HG03159 (cell line): ENCODE data around the gene NME8.
A peak's percentile ranks its signal among the peaks of the same experiment; 100 is the strongest.
"Not testable (repeated sequence)": the region's sequence is repeated elsewhere in the genome, so short reads cannot be mapped to it uniquely, and the experiment has no call there.

Source experiments
- ATAC-seq: cut with Tn5 transposase; IDR thresholded peaks from one replicate; pipeline ENCODE4 v1.9.1; 2021; ENCODE audit warnings: mild to moderate bottlenecking, moderate library complexity; ENCODE audit not compliant: unreplicated experiment

The NME8 gene, protein sequence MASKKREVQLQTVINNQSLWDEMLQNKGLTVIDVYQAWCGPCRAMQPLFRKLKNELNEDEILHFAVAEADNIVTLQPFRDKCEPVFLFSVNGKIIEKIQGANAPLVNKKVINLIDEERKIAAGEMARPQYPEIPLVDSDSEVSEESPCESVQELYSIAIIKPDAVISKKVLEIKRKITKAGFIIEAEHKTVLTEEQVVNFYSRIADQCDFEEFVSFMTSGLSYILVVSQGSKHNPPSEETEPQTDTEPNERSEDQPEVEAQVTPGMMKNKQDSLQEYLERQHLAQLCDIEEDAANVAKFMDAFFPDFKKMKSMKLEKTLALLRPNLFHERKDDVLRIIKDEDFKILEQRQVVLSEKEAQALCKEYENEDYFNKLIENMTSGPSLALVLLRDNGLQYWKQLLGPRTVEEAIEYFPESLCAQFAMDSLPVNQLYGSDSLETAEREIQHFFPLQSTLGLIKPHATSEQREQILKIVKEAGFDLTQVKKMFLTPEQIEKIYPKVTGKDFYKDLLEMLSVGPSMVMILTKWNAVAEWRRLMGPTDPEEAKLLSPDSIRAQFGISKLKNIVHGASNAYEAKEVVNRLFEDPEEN

GRCh38 chr7:37848297-37848696 lies at the start of gene NME8:
Gene NME8, plus strand, starts transcription at chr7:37848597. Its CDS starts 1,670 bp downstream, at chr7:37850267.
- no peak for ATAC-seq

DNA sequence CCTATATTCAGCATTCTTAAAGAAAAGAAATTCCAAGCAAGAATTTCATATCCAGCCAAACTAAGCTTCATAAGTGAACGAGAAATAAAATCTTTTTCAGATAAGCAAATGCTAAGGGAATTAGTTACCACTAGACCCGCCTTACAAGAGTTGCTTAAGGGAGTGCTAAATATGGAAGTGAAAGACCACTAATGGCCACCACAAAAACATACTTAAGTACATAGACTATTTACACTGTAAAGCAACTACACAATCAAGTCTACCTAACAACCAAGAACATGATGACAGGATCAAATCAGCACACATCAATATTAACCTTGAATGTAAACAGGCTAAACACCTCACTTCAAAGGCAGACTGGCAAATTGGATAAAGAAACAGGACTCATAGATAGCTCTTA lies 42.2 kb upstream of the NME8 start:
- no peak for ATAC-seq

DNA sequence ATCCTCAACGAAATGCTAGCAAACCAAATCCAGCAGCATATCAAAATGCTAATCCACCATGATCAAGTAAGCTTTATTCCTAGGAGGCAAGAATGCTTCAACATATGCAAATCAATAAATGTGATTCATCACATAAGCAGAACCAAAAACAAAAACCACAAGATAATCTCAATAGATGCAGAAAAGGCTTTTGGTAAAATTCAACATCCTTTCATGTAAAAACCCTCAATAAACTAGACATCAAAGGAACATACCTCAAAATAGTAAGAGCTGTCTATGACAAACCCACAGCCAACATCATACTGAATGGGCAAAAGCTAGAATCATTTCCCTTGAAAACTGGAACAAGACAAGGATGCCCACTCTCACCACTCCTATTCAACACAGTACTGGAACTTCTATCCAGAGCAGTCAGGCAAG lies 36.2 kb upstream of the NME8 start:
- ATAC-seq = not testable (repeated sequence)

GRCh38 chr7:37815671-37816371 lies 32.6 kb upstream of the NME8 start:
- ATAC-seq = peak; percentile 69

- ATAC-seq = no peak
Measured at GRCh38 chr7:37816922-37817590, 31.3 kb upstream of the NME8 start.

DNA sequence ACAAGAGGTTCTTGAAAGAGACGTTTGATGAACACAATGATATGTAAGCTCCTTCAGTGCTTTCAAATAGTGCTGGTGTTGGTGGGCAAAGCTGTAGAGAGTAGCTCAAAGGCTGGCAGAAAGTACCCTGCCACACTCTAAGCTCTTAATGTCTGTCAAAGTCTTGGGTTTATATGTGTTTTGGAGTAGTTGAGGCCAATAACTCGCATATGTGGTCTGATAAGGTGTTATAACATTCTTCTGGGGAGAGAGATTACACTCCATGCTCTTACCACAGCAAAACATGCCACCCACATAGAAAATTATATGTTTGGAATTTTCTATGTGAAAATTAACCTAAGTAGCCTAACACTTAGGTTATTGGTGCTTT lies 30.8 kb upstream of the NME8 start:
- ATAC-seq = no peak

- ATAC-seq = no peak
Measured at GRCh38 chr7:37817996-37818720, 30.2 kb upstream of the NME8 start.

DNA sequence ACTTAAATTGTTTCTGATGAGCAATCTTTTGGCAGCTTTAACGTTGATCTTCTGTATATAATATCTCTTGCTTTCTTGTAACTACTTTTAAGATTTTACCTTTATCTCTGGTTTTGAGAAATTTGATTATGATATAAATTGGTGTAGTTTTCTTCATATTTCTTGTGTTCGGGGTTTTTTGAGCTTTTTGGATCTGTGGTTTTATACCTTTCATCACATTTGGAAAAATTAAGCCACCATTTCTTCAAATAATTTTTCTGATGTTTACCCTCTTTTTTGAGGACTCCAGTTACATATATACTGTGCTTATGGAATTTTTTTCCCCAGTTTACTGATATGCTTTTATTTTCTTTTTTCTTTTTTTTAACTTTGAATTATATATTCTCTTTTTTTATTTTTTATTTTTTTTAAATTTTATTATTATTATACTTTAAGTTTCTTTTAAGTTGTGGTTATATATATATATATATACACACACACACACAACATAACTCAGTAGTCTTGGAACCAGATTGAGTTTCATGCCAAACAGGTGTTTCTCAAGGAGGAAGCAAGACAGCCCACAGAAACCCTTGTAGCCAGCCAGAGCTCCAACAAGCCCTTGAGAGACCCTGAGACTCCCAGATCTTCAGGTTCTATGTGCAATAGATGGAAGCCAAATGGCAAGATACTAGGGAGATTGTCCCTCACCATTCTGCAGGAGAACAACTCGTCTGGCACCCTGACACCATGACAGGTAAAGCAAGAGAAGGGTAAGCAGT lies 27.5 kb upstream of the NME8 start:
- ATAC-seq = peak; percentile 75

DNA sequence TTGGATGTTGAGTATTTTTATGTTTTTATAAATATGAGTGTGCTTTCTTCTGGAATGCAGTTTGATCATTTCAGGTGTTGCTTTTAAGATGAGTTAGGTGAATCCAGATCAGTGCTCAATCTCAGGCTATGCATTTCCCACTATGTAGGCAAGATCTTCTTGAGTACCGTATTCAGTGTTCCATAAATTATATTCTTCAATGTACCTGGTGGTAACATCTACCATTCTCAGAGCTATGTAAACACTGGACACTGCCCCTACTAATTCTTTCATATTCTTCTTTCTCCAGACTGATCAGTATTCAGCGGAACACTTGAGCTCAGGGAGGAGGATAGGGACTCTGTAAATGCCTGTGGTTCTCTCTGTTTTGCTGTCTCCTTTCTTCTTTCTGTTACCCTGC lies 25.5 kb upstream of the NME8 start:
- no peak for ATAC-seq

DNA sequence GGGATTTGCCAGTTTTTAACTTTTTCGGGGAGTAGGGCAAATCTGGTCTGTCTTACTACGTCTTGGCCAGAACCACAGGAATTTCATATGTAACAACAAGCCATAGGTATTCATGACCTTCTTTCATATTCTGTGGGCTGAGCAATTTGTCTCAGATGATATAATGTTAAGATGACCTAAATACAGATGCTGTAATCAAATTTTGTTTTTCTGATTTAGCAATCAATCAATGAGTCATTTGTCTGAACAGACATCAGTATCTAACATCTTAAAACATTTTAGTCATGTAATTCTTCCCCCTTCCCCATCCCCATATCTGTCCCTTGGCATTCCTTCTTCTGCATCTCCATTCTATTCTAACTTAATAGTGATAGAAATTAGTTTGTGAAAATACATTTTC lies 24.8 kb upstream of the NME8 start:
- no peak for ATAC-seq

- ATAC-seq = no peak
Measured at GRCh38 chr7:37825038-37825437, 23.4 kb upstream of the NME8 start.

- ATAC-seq = no peak
Measured at GRCh38 chr7:37826825-37827224, 21.6 kb upstream of the NME8 start.

DNA sequence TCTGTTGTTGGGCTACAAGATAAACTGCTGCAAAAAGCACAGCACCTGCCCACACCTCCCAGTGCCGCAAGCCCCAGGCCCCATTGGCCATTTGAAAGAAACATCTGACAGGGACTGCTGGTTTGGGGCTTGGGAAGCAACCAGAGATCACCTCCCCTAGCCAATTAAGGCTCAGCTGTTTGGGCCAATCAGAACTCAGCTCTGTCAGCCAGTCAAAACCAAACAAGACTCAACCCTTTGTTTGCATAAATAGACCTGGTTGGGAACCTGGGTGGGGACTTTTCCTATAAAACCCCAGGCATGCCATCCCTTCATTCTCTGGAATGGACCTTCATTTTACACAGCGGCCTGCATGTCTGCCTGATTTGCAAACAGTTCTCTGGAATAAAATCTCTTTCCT lies 17.2 kb upstream of the NME8 start:
- ATAC-seq = no peak

- peak; percentile 78 for ATAC-seq
Measured at GRCh38 chr7:37832194-37832593, 16.2 kb upstream of the NME8 start.

DNA sequence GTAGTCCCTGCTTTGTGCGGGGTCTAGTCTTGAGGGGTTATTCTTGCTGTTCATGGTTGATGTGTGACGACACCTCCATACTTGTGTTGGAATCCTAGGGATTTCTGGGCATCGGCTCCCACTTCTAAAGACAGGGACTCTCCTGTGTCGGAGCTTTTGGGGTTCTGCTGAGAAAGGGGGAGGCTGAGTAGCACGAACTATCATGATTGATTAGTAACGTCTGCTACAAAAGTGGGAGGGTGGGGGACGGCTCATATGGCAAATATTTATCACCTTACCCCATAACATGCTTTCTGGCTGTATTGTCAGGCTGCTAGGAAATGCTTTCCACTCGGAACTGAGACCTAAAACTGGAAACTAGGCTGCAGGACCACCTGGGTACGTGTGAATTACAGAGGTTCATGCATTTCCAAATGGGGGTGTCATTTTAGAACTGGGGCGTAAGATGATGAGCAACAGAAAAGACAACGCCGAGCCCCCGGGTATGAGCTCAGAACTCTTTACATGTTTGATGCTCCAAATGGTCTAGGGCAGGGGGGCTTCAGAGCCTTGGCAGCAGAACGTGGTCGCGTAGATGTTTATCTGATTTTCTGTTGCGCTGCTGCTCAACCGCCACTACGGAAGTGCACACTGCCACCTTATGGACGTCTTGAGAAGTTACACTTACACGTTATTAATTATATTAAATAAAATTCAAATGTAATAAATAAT lies 15.1 kb upstream of the NME8 start:
- ATAC-seq = no peak

GRCh38 chr7:37833818-37834146 lies 14.6 kb upstream of the NME8 start:
- ATAC-seq = no peak

DNA sequence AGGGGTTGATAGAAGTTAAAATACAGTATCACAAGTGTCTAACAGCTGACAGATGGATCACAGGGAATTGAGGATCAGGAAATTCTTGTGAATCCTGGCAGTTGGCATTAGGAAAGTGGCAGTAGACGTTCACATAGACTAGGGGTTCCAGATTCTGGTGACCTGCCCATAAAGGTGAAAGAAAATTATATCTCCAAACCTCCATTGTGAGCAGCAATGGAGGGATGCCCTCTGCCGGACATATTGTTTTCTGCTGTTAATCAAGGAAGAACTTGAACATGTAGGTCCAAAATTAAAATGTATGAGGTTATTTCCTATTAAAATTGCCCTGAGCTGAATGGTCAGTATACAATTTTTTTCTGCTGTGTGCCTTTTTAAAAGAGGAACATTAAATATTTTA lies 5.1 kb downstream of the NME8 start:
- no peak for ATAC-seq

DNA sequence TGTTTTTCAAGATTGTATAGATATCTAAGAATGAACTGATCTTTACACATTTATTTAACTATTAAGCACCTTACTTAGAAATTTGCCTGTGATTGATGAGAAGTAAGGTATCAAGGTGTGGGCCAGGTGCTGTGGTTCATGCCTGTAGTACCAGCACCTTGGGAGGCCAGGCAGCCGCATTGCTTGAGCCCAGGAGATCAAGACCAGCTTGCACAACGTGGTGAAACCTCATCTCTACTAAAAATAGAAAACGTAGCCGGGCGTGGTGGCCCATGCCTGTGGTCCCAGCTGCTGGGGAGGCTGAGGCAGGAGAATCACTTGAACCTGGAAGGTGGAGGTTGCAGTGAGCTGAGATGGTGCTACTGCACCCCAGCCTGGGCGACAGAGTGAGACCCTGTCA lies 33.7 kb downstream of the NME8 start:
- ATAC-seq = no peak

GRCh38 chr7:37893359-37893758 lies 45.0 kb downstream of the NME8 start:
- no peak for ATAC-seq

DNA sequence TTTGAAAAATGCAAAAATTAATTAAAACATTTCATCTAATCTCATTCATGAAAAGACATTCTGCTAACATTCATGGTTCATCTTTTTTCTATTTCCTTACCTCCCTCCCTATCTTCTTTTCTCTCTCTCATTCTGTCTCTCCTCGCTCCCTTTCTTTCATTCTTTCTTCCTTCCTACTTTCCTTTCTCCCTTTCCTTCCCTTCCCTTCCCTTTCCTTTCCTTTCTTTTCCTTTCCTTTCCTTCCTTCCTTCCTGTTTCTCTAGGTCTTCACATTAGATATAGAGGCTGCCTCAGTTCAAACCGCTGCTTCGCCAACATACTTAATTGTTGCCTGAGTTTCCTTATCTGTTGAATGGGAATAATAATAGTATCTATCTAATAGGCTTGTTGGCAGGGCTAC lies 46.3 kb downstream of the NME8 start:
- ATAC-seq = no peak
